Activated naive CD4-positive, alpha-beta T cell treated with anti-CD3 and anti-CD28 coated beads for 36 hours (primary cell): Measurements from ENCODE around the gene DMWD. TPM values are rescaled to one million over a fixed set of nuclear protein-coding genes. Genes with fewer than 3 reads are reported as not detected.

Experiments used
- CTCF ChIA-PET: fragments of 350-600 bp; sonication (Branson Sonifier 250); formaldehyde crosslinking; loops from one replicate; lab custom pipeline; 2021; ENCODE audit warnings: antibody characterized with exemption; lab: Charles Lee
- DNase-seq: peaks from one replicate; pipeline ENCODE4 v3.0.0-alpha.2; 2020
- H3K27ac Mint-ChIP-seq: one replicate; pipeline ENCODE4 v1.8.0; 2021; ENCODE audit warnings: mild to moderate bottlenecking, mixed read lengths
- H3K27me3 Mint-ChIP-seq: one replicate; pipeline ENCODE4 v1.8.0; 2021; ENCODE audit warnings: low read depth, mixed read lengths
- H3K36me3 Mint-ChIP-seq: one replicate; pipeline ENCODE4 v1.8.0; 2021; ENCODE audit warnings: low read depth, mixed read lengths
- H3K4me1 Mint-ChIP-seq: one replicate; pipeline ENCODE4 v1.8.0; 2021; ENCODE audit warnings: low read depth, mixed read lengths
- H3K4me3 Mint-ChIP-seq: one replicate; pipeline ENCODE4 v1.8.0; 2021; ENCODE audit warnings: mild to moderate bottlenecking, moderate library complexity, mixed read lengths
- H3K9me3 Mint-ChIP-seq: one replicate; pipeline ENCODE4 v1.8.0; 2021; ENCODE audit warnings: mixed read lengths
- intact Hi-C: fragments of 100-400 bp; cut with micrococcal nuclease; formaldehyde crosslinking; loops from one replicate; pipeline ENCODE4 v1.15.1; 2023
- total RNA-seq, 2 experiments: library from RNA; stranded (reverse); gene quantifications; one replicate each; pipeline ENCODE4 v1.2.3, GENCODE V29; 2021

The DMWD gene
- total RNA-seq, 2 experiments from 2014 or later = 28.6 to 29.1 TPM

GRCh38 chr19:45772912-45773311 is 19.7 kb downstream of the DMWD start:
- Mint-ChIP-seq H3K4me3 (no peak overlapping the region), H3K27ac (no peak overlapping the region), H3K9me3 (no peaks in the 10 kb centered on the region), H3K4me1 (peaks cover 5% of the 10 kb centered on the region), H3K36me3 (peaks cover 6% of the 10 kb centered on the region), H3K27me3 (peaks cover 10% of the 10 kb centered on the region)
- intact Hi-C loops = no loop called here
- CTCF ChIA-PET = interaction anchor here (0.5 to 6.1 kb wide), 2 partner anchors 27 to 187 kb away, joined by 4 to 127 read pairs; no protein-coding TSS in a partner anchor
- DNase-seq = no peak

GRCh38 chr19:45772130-45772840 is 20.4 kb downstream of the DMWD start:
- peaks cover 8% of the 10 kb centered on the region for H3K4me1 Mint-ChIP-seq
- H3K4me3 Mint-ChIP-seq = no peak overlapping the region
- intact Hi-C loops = no loop called here
- CTCF ChIA-PET = interaction anchor here (2.5 to 6.1 kb wide), 2 partner anchors 27 to 45 kb away, joined by 9 to 127 read pairs; no protein-coding TSS in a partner anchor
- no peak overlapping the region for H3K27ac Mint-ChIP-seq
- DNase-seq = no peak
- peaks cover 12% of the 10 kb centered on the region for H3K27me3 Mint-ChIP-seq
- H3K9me3 Mint-ChIP-seq = no peaks in the 10 kb centered on the region
- H3K36me3 Mint-ChIP-seq = peaks cover 4% of the 10 kb centered on the region

GRCh38 chr19:45771311-45771933 is 21.2 kb downstream of the DMWD start:
- no peaks in the 10 kb centered on the region for H3K36me3 Mint-ChIP-seq
- DNase-seq = no peak

GRCh38 chr19:45770192-45771101 is 22.2 kb downstream of the DMWD start:
- intact Hi-C loops = loop anchor here (1.0 kb wide), 6 partner anchors 9 to 225 kb away; partner anchors contain the start of genes CCDC61, MYPOP and SYMPK
- Mint-ChIP-seq H3K4me1 (peaks cover 10% of the 10 kb centered on the region), H3K9me3 (no peaks in the 10 kb centered on the region), H3K27ac (no peak overlapping the region), H3K36me3 (no peaks in the 10 kb centered on the region), H3K27me3 (peaks cover 16% of the 10 kb centered on the region), H3K4me3 (peak overlapping the region; percentile 81)
- DNase-seq = peak; percentile 89
- CTCF ChIA-PET = interaction anchor here (0.5 to 6.1 kb wide), 13 partner anchors 9 to 1634 kb away, joined by 3 to 127 read pairs (median 5); partner anchors contain the start of genes DMPK, DMWD and MYPOP

More at GRCh38 chr19:45771311-45771933, 21.2 kb downstream of the DMWD start:
- H3K27ac Mint-ChIP-seq = no peak overlapping the region
- peak overlapping the region; percentile 81 for H3K4me3 Mint-ChIP-seq
- peaks cover 11% of the 10 kb centered on the region for H3K27me3 Mint-ChIP-seq
- intact Hi-C loops = no loop called here
- peaks cover 10% of the 10 kb centered on the region for H3K4me1 Mint-ChIP-seq
- no peaks in the 10 kb centered on the region for H3K9me3 Mint-ChIP-seq
- CTCF ChIA-PET = interaction anchor here (0.5 to 6.1 kb wide), 6 partner anchors 8 to 1635 kb away, joined by 3 to 127 read pairs (median 7); no protein-coding TSS in a partner anchor

- no peaks in the 10 kb centered on the region for H3K9me3 Mint-ChIP-seq
- CTCF ChIA-PET = interaction anchor here (0.6 to 6.1 kb wide), 16 partner anchors 9 to 191 kb away, joined by 3 to 127 read pairs (median 6); partner anchors contain the start of genes DMWD, MYPOP and SYMPK
- H3K4me1 Mint-ChIP-seq = peaks cover 10% of the 10 kb centered on the region
- no peak overlapping the region for H3K27ac Mint-ChIP-seq
- H3K27me3 Mint-ChIP-seq = peaks cover 19% of the 10 kb centered on the region
- no peaks in the 10 kb centered on the region for H3K36me3 Mint-ChIP-seq
- DNase-seq = no peak
- peak overlapping the region; percentile 81 for H3K4me3 Mint-ChIP-seq
- intact Hi-C loops = loop anchor here (1.0 kb wide), 12 partner anchors 9 to 246 kb away; partner anchors contain the start of genes CCDC61, DMWD, FBXO46 and IRF2BP1
Observed at GRCh38 chr19:45769821-45770191, 22.8 kb downstream of the DMWD start.

- H3K4me1 Mint-ChIP-seq = peaks cover 10% of the 10 kb centered on the region
- DNase-seq = peak; percentile 97
- intact Hi-C loops = loop anchor here (1.0 kb wide), 6 partner anchors 23 to 247 kb away; partner anchors contain the start of genes DMWD, FBXO46, IRF2BP1 and QPCTL
- CTCF ChIA-PET = interaction anchor here (0.6 to 6.1 kb wide), 22 partner anchors 10 to 962 kb away, joined by 3 to 127 read pairs (median 5); partner anchors contain the start of genes DMWD, MYPOP and SYMPK
- no peak within 1 kb of the TSS for H3K27ac Mint-ChIP-seq
- H3K27me3 Mint-ChIP-seq = peaks cover 23% of the 10 kb centered on the region
- H3K9me3 Mint-ChIP-seq = no peaks in the 10 kb centered on the region
- H3K36me3 Mint-ChIP-seq = no peaks in the 10 kb centered on the region
- H3K4me3 Mint-ChIP-seq = peak within 1 kb of the TSS; percentile 81
Observed at GRCh38 chr19:45768984-45769782, 23.5 kb downstream of the DMWD start, which contains the start of gene SIX5. Gene SIX5, minus strand, starts transcription at chr19:45769252. Its CDS starts 408 bp downstream, at chr19:45768844.

GRCh38 chr19:45768655-45768983 is 24.0 kb downstream of the DMWD start:
- H3K27me3 Mint-ChIP-seq = peaks cover 23% of the 10 kb centered on the region
- no peaks in the 10 kb centered on the region for H3K36me3 Mint-ChIP-seq
- H3K27ac Mint-ChIP-seq = no peak overlapping the region
- CTCF ChIA-PET = interaction anchor here (0.6 to 6.1 kb wide), 9 partner anchors 11 to 963 kb away, joined by 3 to 127 read pairs (median 5); partner anchors contain the start of gene SYMPK
- H3K9me3 Mint-ChIP-seq = no peaks in the 10 kb centered on the region
- DNase-seq = peak; percentile 53
- H3K4me3 Mint-ChIP-seq = peak overlapping the region; percentile 81
- intact Hi-C loops = no loop called here
- H3K4me1 Mint-ChIP-seq = peaks cover 10% of the 10 kb centered on the region

GRCh38 chr19:45767881-45768654 is 24.6 kb downstream of the DMWD start:
- peaks cover 10% of the 10 kb centered on the region for H3K4me1 Mint-ChIP-seq
- peaks cover 23% of the 10 kb centered on the region for H3K27me3 Mint-ChIP-seq
- intact Hi-C loops = no loop called here
- CTCF ChIA-PET = interaction anchor here (0.9 to 6.1 kb wide), 6 partner anchors 11 to 547 kb away, joined by 3 to 127 read pairs (median 5); no protein-coding TSS in a partner anchor
- no peak for DNase-seq
- no peaks in the 10 kb centered on the region for H3K36me3 Mint-ChIP-seq
- H3K4me3 Mint-ChIP-seq = peak overlapping the region; percentile 68
- no peaks in the 10 kb centered on the region for H3K9me3 Mint-ChIP-seq
- H3K27ac Mint-ChIP-seq = no peak overlapping the region

- CTCF ChIA-PET = interaction anchor here (0.9 to 6.1 kb wide), 2 partner anchors 32 to 546 kb away, joined by 3 to 127 read pairs; no protein-coding TSS in a partner anchor
- intact Hi-C loops = no loop called here
- H3K27me3 Mint-ChIP-seq = peaks cover 23% of the 10 kb centered on the region
- DNase-seq = no peak
- no peak overlapping the region for H3K27ac Mint-ChIP-seq
- H3K9me3 Mint-ChIP-seq = no peaks in the 10 kb centered on the region
- peaks cover 10% of the 10 kb centered on the region for H3K4me1 Mint-ChIP-seq
- H3K4me3 Mint-ChIP-seq = no peak overlapping the region
- no peaks in the 10 kb centered on the region for H3K36me3 Mint-ChIP-seq
Observed at GRCh38 chr19:45767410-45767880, 25.2 kb downstream of the DMWD start.

- Mint-ChIP-seq H3K36me3 (no peaks in the 10 kb centered on the region), H3K27ac (no peak overlapping the region), H3K4me1 (peaks cover 10% of the 10 kb centered on the region), H3K9me3 (no peaks in the 10 kb centered on the region), H3K4me3 (no peak overlapping the region), H3K27me3 (peaks cover 23% of the 10 kb centered on the region)
- no peak for DNase-seq
- intact Hi-C loops = no loop called here
- CTCF ChIA-PET = no interaction called here
Observed at GRCh38 chr19:45766869-45767346, 25.7 kb downstream of the DMWD start.
